Thoracic aorta (tissue), 2 donors: Measurements from ENCODE around the gene CDH22. TPM values are rescaled to one million over a fixed set of nuclear protein-coding genes. Genes with fewer than 3 reads are reported as not detected.
A peak's percentile ranks its signal among the peaks of the same experiment; 100 is the strongest.

Experiments
- ATAC-seq: fragments of 150-250 bp; one replicate; pipeline ENCODE4 v1.8.0; 2017; ENCODE audit warnings: low read depth; ENCODE audit not compliant: insufficient number of reproducible peaks, low FRiP score
- DNase-seq: peaks from one replicate; pipeline ENCODE4 v3.0.0-alpha.2; 2020; ENCODE audit warnings: low spot score
- H3K27ac ChIP-seq, 2 donors: fragments of 200-600 bp; sonication (generic); 1 replicate in 1 of 2; 2 replicates in 1 of 2; pipeline ENCODE4 v1.5.1; 2016; ENCODE audit warnings: mild to moderate bottlenecking in 2 of 2, moderate library complexity in 2 of 2
- H3K27me3 ChIP-seq: fragments of 200-600 bp; sonication (generic); replicated peaks from 2 replicates; pipeline ENCODE4 v1.6.0; 2016; ENCODE audit warnings: mild to moderate bottlenecking; ENCODE audit not compliant: insufficient read depth
- H3K36me3 ChIP-seq: fragments of 200-600 bp; sonication (generic); one replicate; pipeline ENCODE4 v1.5.1; 2016
- H3K4me1 ChIP-seq, 2 donors: fragments of 200-600 bp; sonication (generic); 1 replicate in 1 of 2; 2 replicates in 1 of 2; pipeline versions ENCODE4 v1.5.1 to v1.6.0; 2016; ENCODE audit warnings: low read depth in 2 of 2, mild to moderate bottlenecking in 1 of 2; ENCODE audit not compliant: control insufficient read depth in 1 of 2
- H3K4me3 ChIP-seq: fragments of 200-600 bp; sonication (generic); 2 replicates; pipeline ENCODE4 v1.5.1; 2016; ENCODE audit warnings: mild to moderate bottlenecking
- H3K9me3 ChIP-seq: fragments of 200-600 bp; sonication (generic); 2 replicates; pipeline ENCODE4 v1.5.1; 2016
- total RNA-seq, 2 donors: library from RNA; depleted of rRNA; stranded (reverse); fragments of >200 nt; gene quantifications; one replicate each; pipeline versions ENCODE4 v1.1.0 to v1.2.3, GENCODE V29; 2016
- TF ChIP-seq, protein P1 (sequence below): fragments of 200-600 bp; sonication (generic); IDR thresholded peaks from one replicate; pipeline ENCODE4 v1.5.1; 2019; ENCODE audit warnings: antibody characterized with exemption

CDH22 gene
- total RNA-seq, 2 donors from 2014 or later: not detected

DNA sequence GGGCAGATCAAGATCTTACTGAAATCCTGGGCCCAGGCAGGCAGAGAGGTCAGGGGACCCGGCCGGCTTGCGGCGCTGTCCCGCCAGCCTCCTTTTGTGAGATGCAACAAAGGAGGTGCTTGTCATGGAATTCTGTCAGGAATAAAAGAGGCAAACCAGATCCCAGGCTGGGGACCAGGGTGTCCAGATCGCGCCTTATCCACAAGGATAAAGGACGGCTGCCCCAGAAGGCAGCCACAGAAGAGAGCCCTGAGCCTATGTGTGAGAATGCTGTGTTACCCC lies 42.6 kb upstream of the CDH22 start:
- no peaks in the 10 kb centered on the region for H3K9me3 ChIP-seq
- no peak for ATAC-seq
- no peaks in the 10 kb centered on the region for H3K27me3 ChIP-seq
- H3K4me1 ChIP-seq: peaks cover 0 to 8% of the 10 kb centered on the region in 2 donors
- H3K36me3 ChIP-seq: peaks cover 17% of the 10 kb centered on the region
- no peak overlapping the region for H3K4me3 ChIP-seq
- H3K27ac ChIP-seq: no peak overlapping the region
- TF ChIP-seq, protein P1, sequence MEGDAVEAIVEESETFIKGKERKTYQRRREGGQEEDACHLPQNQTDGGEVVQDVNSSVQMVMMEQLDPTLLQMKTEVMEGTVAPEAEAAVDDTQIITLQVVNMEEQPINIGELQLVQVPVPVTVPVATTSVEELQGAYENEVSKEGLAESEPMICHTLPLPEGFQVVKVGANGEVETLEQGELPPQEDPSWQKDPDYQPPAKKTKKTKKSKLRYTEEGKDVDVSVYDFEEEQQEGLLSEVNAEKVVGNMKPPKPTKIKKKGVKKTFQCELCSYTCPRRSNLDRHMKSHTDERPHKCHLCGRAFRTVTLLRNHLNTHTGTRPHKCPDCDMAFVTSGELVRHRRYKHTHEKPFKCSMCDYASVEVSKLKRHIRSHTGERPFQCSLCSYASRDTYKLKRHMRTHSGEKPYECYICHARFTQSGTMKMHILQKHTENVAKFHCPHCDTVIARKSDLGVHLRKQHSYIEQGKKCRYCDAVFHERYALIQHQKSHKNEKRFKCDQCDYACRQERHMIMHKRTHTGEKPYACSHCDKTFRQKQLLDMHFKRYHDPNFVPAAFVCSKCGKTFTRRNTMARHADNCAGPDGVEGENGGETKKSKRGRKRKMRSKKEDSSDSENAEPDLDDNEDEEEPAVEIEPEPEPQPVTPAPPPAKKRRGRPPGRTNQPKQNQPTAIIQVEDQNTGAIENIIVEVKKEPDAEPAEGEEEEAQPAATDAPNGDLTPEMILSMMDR: no peak
- no peak for DNase-seq

DNA sequence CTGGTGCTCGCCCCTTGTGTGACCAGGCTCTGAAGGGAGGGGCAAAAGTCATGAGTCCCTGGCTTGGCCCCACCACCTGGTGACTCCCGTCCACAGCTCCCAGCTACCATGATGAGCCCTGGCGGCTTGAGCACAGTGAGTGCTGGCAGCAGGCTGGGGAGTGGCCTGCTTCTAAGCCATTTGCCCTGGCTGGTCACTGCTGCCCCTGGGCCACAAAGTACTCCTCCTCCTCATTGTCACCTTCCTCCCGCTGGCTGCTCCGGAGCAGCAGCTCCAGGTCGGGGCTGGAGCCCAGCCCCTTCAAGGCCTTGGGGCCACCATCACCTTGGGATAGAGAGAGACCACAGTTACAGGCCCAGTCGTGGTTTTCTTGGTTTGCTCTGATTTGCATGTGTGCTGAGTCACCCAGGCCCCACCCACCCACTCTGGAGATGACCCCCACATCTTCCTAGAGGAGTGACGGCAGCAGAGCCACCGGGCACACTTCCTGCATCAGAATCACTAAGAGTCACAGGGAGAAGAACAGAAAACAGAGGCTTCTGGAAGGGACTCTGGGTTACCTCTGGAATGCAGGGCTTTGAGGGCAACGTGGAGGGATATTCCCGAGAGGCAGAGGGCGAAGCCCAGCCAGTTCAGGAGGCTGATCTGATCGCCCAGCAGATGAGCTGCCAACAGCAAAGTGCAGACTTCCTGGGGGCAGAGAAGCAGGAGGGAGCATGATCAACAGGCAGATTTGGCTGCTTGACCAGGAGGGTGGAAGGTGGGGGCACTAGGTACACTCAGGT lies 42.1 kb upstream of the CDH22 start:
- ATAC-seq (no peak), DNase-seq (no peak)
- Histone ChIP-seq H3K27ac (no peak overlapping the region), H3K4me3 (no peak overlapping the region), H3K36me3 (peaks cover 17% of the 10 kb centered on the region), H3K4me1 (peaks cover 0 to 8% of the 10 kb centered on the region in 2 donors), H3K9me3 (no peaks in the 10 kb centered on the region), H3K27me3 (no peaks in the 10 kb centered on the region)
- TF ChIP-seq, protein P1: no peak

DNA sequence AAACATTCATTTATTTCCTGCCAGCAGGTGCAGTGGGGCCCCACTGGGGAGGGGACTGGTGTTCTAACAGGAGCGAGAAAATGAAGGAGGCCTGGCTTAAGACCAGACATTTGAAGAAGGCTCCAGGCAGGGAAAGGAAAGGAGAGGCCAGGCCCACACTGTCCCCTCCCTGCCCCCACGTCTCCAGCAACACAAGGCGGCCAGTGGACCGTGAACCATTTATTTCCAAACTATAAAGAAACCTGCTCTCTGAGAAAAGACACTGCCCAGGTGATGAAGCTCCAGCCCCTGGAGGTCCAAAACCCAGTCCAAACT lies 41.4 kb upstream of the CDH22 start:
- Histone ChIP-seq H3K27me3 (no peaks in the 10 kb centered on the region), H3K27ac (no peak overlapping the region), H3K4me3 (no peak overlapping the region), H3K9me3 (no peaks in the 10 kb centered on the region), H3K36me3 (peaks cover 17% of the 10 kb centered on the region), H3K4me1 (peaks cover 0 to 8% of the 10 kb centered on the region in 2 donors)
- TF ChIP-seq, protein P1: no peak
- DNase-seq (no peak), ATAC-seq (no peak)

DNA sequence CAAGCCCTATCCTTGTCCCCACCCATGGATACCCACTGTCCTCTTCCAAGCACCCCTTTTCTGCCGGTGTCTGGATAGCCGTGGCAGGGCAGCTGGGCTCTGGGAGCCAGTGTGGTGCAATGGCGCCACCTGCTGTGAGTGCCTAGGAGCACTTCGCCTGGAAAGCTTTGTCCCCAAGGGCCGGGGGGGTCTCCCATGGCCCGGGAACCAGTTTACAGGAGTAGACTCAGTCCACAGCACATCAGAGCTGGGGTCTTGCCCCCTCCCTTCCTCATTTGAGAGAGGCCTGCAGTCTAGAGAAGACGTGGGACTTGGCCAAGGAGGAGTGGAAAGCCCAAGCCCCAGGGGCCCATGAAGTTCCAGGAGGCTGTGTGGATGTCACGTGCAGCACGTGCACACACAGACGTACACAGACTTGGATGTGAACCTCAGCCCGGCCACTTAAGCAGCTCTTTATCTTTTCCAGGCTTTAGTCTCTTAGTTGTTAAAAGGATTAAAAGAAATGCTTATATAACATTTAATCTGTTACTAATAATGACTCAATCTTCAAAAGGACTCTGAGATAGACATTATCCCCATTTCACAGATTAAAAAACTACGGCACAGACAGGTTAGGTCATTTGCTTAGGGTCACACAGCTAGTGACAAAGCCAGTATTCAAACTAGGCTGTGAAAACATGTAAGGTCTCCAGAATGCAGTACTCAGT lies 40.9 kb upstream of the CDH22 start:
- Histone ChIP-seq H3K4me1 (peaks cover 0 to 8% of the 10 kb centered on the region in 2 donors), H3K27ac (no peak overlapping the region), H3K27me3 (no peaks in the 10 kb centered on the region), H3K9me3 (no peaks in the 10 kb centered on the region), H3K36me3 (peaks cover 17% of the 10 kb centered on the region), H3K4me3 (no peak overlapping the region)
- ATAC-seq: no peak
- TF ChIP-seq, protein P1: peak; percentile 65
- DNase-seq: no peak

DNA sequence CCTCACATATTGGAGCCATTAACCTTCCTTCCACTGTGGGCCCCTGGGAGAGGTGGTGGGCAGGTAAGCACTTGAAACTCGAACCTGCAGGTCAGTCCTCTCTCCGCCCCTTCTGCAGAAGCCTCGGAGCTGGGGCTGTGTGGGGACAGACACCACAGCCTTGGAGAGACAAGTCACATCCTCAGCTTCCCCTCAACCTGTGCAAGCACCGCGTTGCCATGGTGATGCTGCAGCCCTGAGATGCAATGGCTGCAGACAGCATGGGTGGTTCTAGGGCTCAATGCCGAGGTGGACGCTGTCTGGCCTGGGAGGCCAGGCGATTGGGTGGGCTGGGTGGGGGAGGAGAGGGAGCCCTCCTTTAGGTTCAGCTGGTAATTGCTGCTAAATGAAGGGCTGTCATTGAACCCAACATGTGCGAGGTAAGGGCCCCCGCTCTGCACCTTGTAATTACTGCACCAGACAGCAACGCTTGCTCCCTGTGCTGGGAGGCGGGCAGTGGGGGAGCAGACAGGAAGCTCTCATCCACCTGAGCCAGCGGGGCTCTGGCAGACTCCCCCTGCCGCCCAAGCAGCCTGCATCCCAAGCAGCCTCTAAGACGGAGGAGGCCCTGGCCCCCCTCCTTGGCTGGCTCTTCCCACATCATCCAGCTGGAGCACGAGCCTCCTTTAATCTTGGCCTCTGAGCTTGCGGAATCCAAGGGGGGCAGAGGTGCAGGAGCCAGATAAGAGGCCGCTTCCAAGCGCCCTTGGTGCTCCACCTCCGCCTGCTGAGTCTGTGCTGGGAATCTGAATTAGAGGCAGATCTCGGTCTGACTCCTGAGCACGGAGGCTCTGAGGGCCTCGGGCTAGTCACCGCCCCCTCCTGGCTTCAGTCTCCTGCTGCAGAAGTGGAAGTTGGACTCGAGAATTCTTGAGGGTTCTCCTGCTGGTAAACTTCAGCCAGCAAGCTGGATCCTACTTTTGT lies 39.8 kb upstream of the CDH22 start:
- H3K27me3 ChIP-seq: no peaks in the 10 kb centered on the region
- no peak overlapping the region for H3K4me3 ChIP-seq

More for the DNA sequence above, 39.8 kb upstream of the CDH22 start:
- H3K36me3 ChIP-seq: peaks cover 17% of the 10 kb centered on the region
- TF ChIP-seq, protein P1: no peak
- no peak overlapping the region for H3K27ac ChIP-seq
- no peaks in the 10 kb centered on the region for H3K9me3 ChIP-seq
- H3K4me1 ChIP-seq: peaks cover 0 to 13% of the 10 kb centered on the region in 2 donors
- no peak for DNase-seq
- ATAC-seq: no peak
